Osteoblast (primary cell): ENCODE results near the gene SH2D3C. TPM values are rescaled to one million over a fixed set of nuclear protein-coding genes. Genes with fewer than 3 reads are reported as not detected.
A peak's percentile ranks its signal among the peaks of the same experiment; 100 is the strongest.

Experiments used
- DNase-seq: peaks from one replicate; pipeline ENCODE4 v3.0.0; 2011; ENCODE audit warnings: low spot score, mixed read lengths; ENCODE audit not compliant: insufficient read length; ENCODE audit errors: missing footprints
- H2AFZ ChIP-seq: 2 replicates; pipeline ENCODE4 v1.6.0; 2011; ENCODE audit warnings: mild to moderate bottlenecking, low read length
- H3K27ac ChIP-seq: 2 replicates; pipeline ENCODE4 v1.5.1; 2011; ENCODE audit warnings: mild to moderate bottlenecking, low read depth, low read length, moderate library complexity
- H3K27me3 ChIP-seq: 2 replicates; pipeline ENCODE4 v1.6.0; 2012; ENCODE audit warnings: mild to moderate bottlenecking, control low read depth, inconsistent platforms, low read length, moderate library complexity; ENCODE audit not compliant: insufficient read depth
- H3K36me3 ChIP-seq: 2 replicates; pipeline ENCODE4 v1.5.1; 2011; ENCODE audit warnings: mild to moderate bottlenecking, low read length, control low read depth, moderate library complexity; ENCODE audit not compliant: insufficient read depth
- H3K4me1 ChIP-seq: 2 replicates; pipeline ENCODE4 v1.5.1; 2011; ENCODE audit warnings: mild to moderate bottlenecking, low read length, control low read depth, moderate library complexity; ENCODE audit not compliant: insufficient read depth
- H3K4me2 ChIP-seq: 2 replicates; pipeline ENCODE4 v1.6.0; 2011; ENCODE audit warnings: mild to moderate bottlenecking, low read length; ENCODE audit not compliant: insufficient read depth
- H3K4me3 ChIP-seq: fragments of 200-600 bp; sonication (generic); 3 replicates; pipeline ENCODE4 v1.5.1; 2012; ENCODE audit warnings: mild to moderate bottlenecking, low read length, inconsistent platforms; ENCODE audit not compliant: insufficient read depth
- H3K79me2 ChIP-seq: 2 replicates; pipeline ENCODE4 v1.6.0; 2012; ENCODE audit warnings: mild to moderate bottlenecking, low read length, control low read depth, inconsistent platforms; ENCODE audit not compliant: insufficient read depth
- H3K9me3 ChIP-seq: 2 replicates; pipeline ENCODE4 v1.5.1; 2011; ENCODE audit warnings: low read depth, low read length, control low read depth
- H4K20me1 ChIP-seq: 2 replicates; pipeline ENCODE4 v1.6.0; 2012; ENCODE audit warnings: mild to moderate bottlenecking, low read length, control low read depth; ENCODE audit not compliant: insufficient read depth
- total RNA-seq: library from RNA; depleted of rRNA; stranded (reverse); fragments of >200 nt; gene quantifications from 2 replicates; pipeline ENCODE4 v1.2.3, GENCODE V29; 2012
- TF ChIP-seq, protein P1 (sequence below): IDR thresholded peaks from 2 replicates; pipeline ENCODE4 v1.5.1; 2011; ENCODE audit warnings: mild to moderate bottlenecking, low read depth, low read length, moderate library complexity; ENCODE audit errors: extremely low read depth

Gene SH2D3C, protein sequence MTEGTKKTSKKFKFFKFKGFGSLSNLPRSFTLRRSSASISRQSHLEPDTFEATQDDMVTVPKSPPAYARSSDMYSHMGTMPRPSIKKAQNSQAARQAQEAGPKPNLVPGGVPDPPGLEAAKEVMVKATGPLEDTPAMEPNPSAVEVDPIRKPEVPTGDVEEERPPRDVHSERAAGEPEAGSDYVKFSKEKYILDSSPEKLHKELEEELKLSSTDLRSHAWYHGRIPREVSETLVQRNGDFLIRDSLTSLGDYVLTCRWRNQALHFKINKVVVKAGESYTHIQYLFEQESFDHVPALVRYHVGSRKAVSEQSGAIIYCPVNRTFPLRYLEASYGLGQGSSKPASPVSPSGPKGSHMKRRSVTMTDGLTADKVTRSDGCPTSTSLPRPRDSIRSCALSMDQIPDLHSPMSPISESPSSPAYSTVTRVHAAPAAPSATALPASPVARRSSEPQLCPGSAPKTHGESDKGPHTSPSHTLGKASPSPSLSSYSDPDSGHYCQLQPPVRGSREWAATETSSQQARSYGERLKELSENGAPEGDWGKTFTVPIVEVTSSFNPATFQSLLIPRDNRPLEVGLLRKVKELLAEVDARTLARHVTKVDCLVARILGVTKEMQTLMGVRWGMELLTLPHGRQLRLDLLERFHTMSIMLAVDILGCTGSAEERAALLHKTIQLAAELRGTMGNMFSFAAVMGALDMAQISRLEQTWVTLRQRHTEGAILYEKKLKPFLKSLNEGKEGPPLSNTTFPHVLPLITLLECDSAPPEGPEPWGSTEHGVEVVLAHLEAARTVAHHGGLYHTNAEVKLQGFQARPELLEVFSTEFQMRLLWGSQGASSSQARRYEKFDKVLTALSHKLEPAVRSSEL
- total RNA-seq = 0.29 and 0.36 TPM in 2 replicates

DNA sequence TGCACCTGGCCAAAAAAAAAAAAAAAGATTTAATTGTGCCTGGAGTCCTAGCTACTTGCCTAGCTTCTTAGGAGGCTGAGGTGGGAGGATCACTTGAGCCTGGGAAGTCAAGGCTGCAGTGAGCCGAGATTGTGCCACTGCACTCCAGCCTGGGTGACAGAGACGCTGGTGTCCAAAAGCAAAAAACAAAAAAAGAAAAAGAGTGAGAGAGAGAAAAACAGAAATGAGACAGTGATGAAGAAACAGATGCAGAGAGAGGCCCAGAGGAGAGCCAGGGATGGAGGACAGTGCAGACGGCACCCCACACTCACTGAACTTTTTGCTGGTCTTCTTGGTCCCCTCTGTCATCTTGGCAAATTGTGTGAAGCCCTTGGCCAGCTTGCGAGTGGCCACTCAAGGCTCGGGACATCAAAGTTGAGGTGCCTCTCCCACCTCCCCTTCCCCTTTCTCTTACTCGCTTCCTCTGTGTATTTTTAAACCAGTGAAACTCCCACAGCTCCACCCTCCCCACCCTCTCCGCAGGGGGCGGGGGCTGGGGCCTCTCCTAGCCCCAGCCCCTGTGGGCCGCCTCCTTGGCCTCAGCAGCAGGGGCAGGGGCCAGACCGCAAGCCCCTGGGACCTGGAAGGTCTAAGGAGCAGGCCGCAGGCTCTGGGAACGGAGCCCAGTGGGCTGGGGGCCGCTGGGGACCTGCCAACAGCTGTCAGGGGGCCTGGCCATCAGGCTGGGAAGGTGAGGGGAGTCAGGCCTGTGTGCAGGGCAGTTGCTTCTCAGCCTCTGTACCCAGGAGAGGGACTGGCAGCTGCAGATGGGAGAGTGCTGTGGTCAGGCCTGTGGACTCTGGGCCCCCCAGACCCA is at the start of gene SH2D3C:
Gene SH2D3C, minus strand, starts transcription at position 387 of the 856 bp plus-strand sequence. Its CDS starts 39 bp downstream, at position 348.
- no peak within 1 kb of the TSS for H2AFZ ChIP-seq
- H3K27ac ChIP-seq = no peak within 1 kb of the TSS
- H3K9me3 ChIP-seq = no peaks in the 10 kb centered on the region
- no peaks in the 10 kb centered on the region for H3K36me3 ChIP-seq
- H4K20me1 ChIP-seq = no peaks in the 10 kb centered on the region
- no peaks in the 10 kb centered on the region for H3K27me3 ChIP-seq
- DNase-seq = no peak
- TF ChIP-seq, protein P1, sequence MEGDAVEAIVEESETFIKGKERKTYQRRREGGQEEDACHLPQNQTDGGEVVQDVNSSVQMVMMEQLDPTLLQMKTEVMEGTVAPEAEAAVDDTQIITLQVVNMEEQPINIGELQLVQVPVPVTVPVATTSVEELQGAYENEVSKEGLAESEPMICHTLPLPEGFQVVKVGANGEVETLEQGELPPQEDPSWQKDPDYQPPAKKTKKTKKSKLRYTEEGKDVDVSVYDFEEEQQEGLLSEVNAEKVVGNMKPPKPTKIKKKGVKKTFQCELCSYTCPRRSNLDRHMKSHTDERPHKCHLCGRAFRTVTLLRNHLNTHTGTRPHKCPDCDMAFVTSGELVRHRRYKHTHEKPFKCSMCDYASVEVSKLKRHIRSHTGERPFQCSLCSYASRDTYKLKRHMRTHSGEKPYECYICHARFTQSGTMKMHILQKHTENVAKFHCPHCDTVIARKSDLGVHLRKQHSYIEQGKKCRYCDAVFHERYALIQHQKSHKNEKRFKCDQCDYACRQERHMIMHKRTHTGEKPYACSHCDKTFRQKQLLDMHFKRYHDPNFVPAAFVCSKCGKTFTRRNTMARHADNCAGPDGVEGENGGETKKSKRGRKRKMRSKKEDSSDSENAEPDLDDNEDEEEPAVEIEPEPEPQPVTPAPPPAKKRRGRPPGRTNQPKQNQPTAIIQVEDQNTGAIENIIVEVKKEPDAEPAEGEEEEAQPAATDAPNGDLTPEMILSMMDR = no peak
- no peaks in the 10 kb centered on the region for H3K79me2 ChIP-seq
- H3K4me1 ChIP-seq = no peaks in the 10 kb centered on the region
- no peak within 1 kb of the TSS for H3K4me2 ChIP-seq
- no peak within 1 kb of the TSS for H3K4me3 ChIP-seq

DNA sequence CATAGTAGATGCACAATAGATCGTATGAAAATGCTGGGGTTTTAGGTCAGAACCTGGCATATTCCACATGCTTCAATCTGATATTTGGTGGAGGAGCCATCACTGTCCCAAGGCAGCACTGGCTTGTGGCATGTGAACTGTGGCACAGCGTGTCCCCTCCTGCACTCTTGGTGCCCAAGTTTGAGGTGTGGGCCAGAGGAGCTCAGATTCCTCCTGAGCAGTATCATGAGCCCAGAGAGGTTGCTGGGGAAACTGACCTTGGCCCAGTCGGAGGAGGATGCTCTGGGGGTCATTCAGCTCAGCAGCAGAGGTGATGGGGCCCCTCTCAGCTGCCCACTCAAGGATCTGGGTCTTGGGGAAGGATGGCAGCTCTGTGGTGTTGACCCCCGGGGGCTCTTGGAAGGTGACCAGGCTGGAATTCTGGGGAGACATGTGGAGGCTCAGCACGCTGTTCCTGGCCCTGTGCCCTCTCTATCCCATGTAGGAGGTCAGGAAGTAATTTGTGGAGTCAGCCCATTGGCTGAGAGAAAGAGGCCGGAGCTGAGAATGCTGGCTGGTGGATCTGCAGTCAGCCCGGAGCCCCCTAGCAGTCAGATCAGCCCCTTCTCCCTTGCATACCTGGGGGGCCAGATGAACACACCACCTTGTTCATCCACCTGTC is 47.9 kb upstream of the SH2D3C start:
- Histone ChIP-seq H3K36me3 (peaks cover 69% of the 10 kb centered on the region), H3K27ac (peak overlapping the region; percentile 28), H3K4me2 (no peak overlapping the region), H3K27me3 (no peaks in the 10 kb centered on the region), H3K4me1 (peaks cover 13% of the 10 kb centered on the region), H3K9me3 (no peaks in the 10 kb centered on the region), H3K79me2 (peaks cover 54% of the 10 kb centered on the region), H2AFZ (no peak overlapping the region), H3K4me3 (no peak overlapping the region), H4K20me1 (no peaks in the 10 kb centered on the region)
- DNase-seq = peak; percentile 61
- TF ChIP-seq, protein P1 = no peak

DNA sequence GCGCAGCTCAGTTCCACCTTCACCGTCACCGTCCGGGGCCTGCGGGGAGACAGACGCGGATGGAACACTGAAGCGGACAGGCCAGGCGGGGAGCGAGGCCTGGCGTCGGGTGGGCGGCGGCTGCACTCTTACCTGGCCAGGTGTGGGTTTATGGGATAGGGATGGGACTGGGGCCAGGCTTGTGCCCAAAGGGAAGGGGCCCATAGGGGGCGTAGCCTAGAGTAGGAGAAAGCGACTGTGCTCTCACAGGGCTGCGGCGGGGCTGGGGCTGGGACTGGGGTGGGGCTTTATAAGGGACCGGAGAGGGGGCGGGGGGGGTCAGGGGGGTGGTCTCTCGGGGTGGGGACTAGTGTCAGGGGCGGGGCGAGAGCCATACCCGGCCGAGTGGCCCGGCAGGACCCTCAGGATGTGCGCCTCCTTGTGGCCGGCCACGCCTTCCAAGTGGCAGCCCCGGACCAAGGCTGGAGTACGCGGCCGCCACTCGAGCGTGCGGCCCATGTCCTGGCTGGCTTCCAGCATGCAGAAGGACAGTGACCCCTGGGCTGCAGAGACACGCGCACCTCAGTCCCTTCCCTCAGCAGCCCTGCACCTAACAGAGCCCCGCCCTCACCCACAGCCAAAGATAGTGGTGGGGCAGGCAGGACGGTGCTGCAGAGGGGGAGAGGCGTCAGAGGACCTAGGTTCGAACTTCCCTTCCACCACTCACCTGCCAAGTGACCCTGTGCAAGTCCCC is 47.0 kb upstream of the SH2D3C start:
- TF ChIP-seq, protein P1 = no peak

More for the DNA sequence above, 47.0 kb upstream of the SH2D3C start:
- no peaks in the 10 kb centered on the region for H3K27me3 ChIP-seq
- peaks cover 72% of the 10 kb centered on the region for H3K36me3 ChIP-seq
- H4K20me1 ChIP-seq = peaks cover 2% of the 10 kb centered on the region
- peaks cover 13% of the 10 kb centered on the region for H3K4me1 ChIP-seq
- H2AFZ ChIP-seq = no peak overlapping the region
- H3K79me2 ChIP-seq = peaks cover 45% of the 10 kb centered on the region
- no peak overlapping the region for H3K4me3 ChIP-seq
- no peak overlapping the region for H3K27ac ChIP-seq
- no peak overlapping the region for H3K4me2 ChIP-seq
- peak; percentile 59 for DNase-seq
- no peaks in the 10 kb centered on the region for H3K9me3 ChIP-seq
